KMS-11 (cell line): ENCODE results near the gene TTF1.
"Not testable (repeated sequence)": the region's sequence is repeated elsewhere in the genome, so short reads cannot be mapped to it uniquely, and the experiment has no call there.

Experiments
- H2AFZ ChIP-seq: fragments of 200-600 bp; sonication (generic); 2 replicates; pipeline ENCODE4 v1.6.1; 2016; ENCODE audit warnings: antibody characterized with exemption, mixed run types, low read depth
- H3K27ac ChIP-seq: fragments of 200-600 bp; sonication (generic); 2 replicates; pipeline ENCODE4 v1.6.1; 2016; ENCODE audit warnings: mild to moderate bottlenecking, mixed run types
- H3K27me3 ChIP-seq: fragments of 200-600 bp; sonication (generic); 2 replicates; pipeline ENCODE4 v1.6.1; 2017; ENCODE audit warnings: mild to moderate bottlenecking, low read depth, mixed run types, moderate library complexity; ENCODE audit not compliant: insufficient read depth
- H3K36me3 ChIP-seq: fragments of 200-600 bp; sonication (generic); 2 replicates; pipeline ENCODE4 v1.6.1; 2017; ENCODE audit warnings: mild to moderate bottlenecking, mixed run types; ENCODE audit not compliant: insufficient read depth
- H3K4me1 ChIP-seq: fragments of 200-600 bp; sonication (generic); 2 replicates; pipeline ENCODE4 v1.6.1; 2016; ENCODE audit warnings: mild to moderate bottlenecking, low read depth, mixed run types; ENCODE audit not compliant: poor library complexity, severe bottlenecking
- H3K4me2 ChIP-seq: fragments of 200-600 bp; sonication (generic); 2 replicates; pipeline ENCODE4 v1.7.0; 2016; ENCODE audit warnings: mild to moderate bottlenecking, mixed run types
- H3K4me3 ChIP-seq: fragments of 200-600 bp; sonication (generic); IDR thresholded peaks from 2 replicates; pipeline ENCODE4 v1.6.1; 2017; ENCODE audit warnings: low read depth, low read length, mixed read lengths; ENCODE audit not compliant: insufficient read depth
- H3K79me2 ChIP-seq: fragments of 200-600 bp; sonication (generic); 2 replicates; pipeline ENCODE4 v1.6.1; 2016; ENCODE audit warnings: low read depth, mixed run types; ENCODE audit not compliant: insufficient read depth
- H3K9ac ChIP-seq: fragments of 200-600 bp; sonication (generic); 2 replicates; pipeline ENCODE4 v1.6.1; 2016; ENCODE audit warnings: mild to moderate bottlenecking, mixed run types
- H4K20me1 ChIP-seq: fragments of 200-600 bp; sonication (generic); 2 replicates; pipeline ENCODE4 v1.6.1; 2016; ENCODE audit warnings: mild to moderate bottlenecking, mixed run types; ENCODE audit not compliant: insufficient read depth
- TF ChIP-seq, protein P1 (sequence below): fragments of 200-600 bp; sonication (generic); conservative IDR thresholded peaks from 2 replicates; pipeline ENCODE4 v1.6.1; 2017; ENCODE audit warnings: low read depth, mild to moderate bottlenecking, antibody characterized with exemption, low read length, moderate library complexity, mixed read lengths

The TTF1 gene

DNA sequence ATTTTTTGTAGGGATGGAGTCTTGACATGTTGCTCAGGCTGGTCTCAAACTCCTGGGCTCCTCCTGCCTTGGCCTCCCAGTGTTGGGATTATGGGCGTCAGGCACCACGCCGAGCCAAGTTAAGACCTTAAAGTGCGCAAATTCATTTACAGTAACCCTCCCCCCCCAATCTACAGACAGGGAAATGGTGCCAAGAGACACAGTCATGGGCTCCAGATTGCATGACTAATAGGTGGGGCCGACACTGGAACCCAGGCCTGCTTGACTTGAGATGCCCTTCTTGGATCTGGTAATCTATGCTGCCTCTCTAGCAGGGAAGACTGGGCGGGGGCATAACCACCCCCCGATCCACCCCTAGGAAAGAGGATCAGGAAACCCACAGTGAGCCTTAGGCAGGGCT, 19.5 kb downstream of the TTF1 start:
- peaks cover 8% of the 10 kb centered on the region; the same call in 1 of the 2 replicates for H3K36me3 ChIP-seq
- H3K4me2 ChIP-seq = no peak overlapping the region
- H3K9ac ChIP-seq = no peak overlapping the region
- no peaks in the 10 kb centered on the region for H3K27me3 ChIP-seq
- no peaks in the 10 kb centered on the region for H4K20me1 ChIP-seq
- TF ChIP-seq, protein P1, sequence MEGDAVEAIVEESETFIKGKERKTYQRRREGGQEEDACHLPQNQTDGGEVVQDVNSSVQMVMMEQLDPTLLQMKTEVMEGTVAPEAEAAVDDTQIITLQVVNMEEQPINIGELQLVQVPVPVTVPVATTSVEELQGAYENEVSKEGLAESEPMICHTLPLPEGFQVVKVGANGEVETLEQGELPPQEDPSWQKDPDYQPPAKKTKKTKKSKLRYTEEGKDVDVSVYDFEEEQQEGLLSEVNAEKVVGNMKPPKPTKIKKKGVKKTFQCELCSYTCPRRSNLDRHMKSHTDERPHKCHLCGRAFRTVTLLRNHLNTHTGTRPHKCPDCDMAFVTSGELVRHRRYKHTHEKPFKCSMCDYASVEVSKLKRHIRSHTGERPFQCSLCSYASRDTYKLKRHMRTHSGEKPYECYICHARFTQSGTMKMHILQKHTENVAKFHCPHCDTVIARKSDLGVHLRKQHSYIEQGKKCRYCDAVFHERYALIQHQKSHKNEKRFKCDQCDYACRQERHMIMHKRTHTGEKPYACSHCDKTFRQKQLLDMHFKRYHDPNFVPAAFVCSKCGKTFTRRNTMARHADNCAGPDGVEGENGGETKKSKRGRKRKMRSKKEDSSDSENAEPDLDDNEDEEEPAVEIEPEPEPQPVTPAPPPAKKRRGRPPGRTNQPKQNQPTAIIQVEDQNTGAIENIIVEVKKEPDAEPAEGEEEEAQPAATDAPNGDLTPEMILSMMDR = no peak
- no peak overlapping the region for H3K27ac ChIP-seq
- H3K4me1 ChIP-seq = peaks cover 7% of the 10 kb centered on the region
- H3K4me3 ChIP-seq = no peak overlapping the region
- no peak overlapping the region for H2AFZ ChIP-seq
- H3K79me2 ChIP-seq = no peaks in the 10 kb centered on the region

DNA sequence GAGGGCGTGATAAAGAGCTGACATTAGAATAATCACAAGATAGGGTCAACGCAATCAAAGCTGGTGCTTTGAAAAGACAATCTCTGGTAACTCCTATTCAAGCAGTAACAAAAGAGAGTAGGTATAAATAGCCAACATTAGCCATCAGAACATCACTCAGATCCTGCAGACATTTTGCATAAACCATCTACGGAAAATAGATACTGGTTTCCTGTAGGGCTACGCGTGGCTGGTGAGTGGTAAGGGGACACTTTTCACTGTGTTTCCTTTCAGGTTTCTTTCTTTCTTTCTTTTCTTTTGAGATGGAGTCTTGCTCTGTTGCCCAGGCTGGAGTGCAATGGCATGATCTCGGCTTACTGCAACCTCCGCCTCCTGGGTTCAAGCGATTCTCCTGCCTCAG, 22.3 kb downstream of the TTF1 start:
- no peak overlapping the region for H3K4me2 ChIP-seq
- H3K27me3 ChIP-seq = no peaks in the 10 kb centered on the region
- H3K36me3 ChIP-seq = no peaks in the 10 kb centered on the region; the same call in 1 of the 2 replicates
- H3K79me2 ChIP-seq = no peaks in the 10 kb centered on the region
- H2AFZ ChIP-seq = no peak overlapping the region
- no peak overlapping the region for H3K27ac ChIP-seq
- H4K20me1 ChIP-seq = no peaks in the 10 kb centered on the region
- TF ChIP-seq, protein P1 = no peak
- no peak overlapping the region for H3K4me3 ChIP-seq
- H3K9ac ChIP-seq = no peak overlapping the region
- H3K4me1 ChIP-seq = peaks cover 14% of the 10 kb centered on the region

DNA sequence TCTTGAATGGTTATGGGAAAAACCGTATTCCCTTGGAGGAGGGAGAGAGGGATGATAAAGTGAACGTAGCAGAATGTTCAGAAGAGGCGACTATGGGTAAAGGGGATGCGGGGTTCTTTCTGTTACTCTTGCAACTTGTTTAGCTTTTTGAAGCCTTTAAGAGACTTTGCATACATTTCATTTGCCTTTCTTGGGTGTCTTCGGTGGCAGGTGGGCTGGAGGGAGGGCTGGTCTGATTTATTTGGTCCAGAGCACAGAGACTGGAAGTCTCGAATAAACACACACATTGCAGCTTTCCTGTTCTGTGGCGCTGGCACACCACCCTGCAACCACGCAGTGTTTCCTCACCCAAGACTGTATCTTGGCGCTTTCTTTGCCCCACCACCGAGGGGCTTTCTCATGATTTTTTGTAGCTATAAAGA, 23.2 kb downstream of the TTF1 start:
- H3K9ac ChIP-seq = no peak overlapping the region
- no peaks in the 10 kb centered on the region for H4K20me1 ChIP-seq
- no peaks in the 10 kb centered on the region for H3K27me3 ChIP-seq
- peaks cover 14% of the 10 kb centered on the region for H3K4me1 ChIP-seq
- H3K27ac ChIP-seq = no peak overlapping the region
- H3K4me2 ChIP-seq = no peak overlapping the region
- H3K36me3 ChIP-seq = no peaks in the 10 kb centered on the region; the same call in 1 of the 2 replicates
- H2AFZ ChIP-seq = no peak overlapping the region
- TF ChIP-seq, protein P1 = no peak
- no peaks in the 10 kb centered on the region for H3K79me2 ChIP-seq
- no peak overlapping the region for H3K4me3 ChIP-seq

DNA sequence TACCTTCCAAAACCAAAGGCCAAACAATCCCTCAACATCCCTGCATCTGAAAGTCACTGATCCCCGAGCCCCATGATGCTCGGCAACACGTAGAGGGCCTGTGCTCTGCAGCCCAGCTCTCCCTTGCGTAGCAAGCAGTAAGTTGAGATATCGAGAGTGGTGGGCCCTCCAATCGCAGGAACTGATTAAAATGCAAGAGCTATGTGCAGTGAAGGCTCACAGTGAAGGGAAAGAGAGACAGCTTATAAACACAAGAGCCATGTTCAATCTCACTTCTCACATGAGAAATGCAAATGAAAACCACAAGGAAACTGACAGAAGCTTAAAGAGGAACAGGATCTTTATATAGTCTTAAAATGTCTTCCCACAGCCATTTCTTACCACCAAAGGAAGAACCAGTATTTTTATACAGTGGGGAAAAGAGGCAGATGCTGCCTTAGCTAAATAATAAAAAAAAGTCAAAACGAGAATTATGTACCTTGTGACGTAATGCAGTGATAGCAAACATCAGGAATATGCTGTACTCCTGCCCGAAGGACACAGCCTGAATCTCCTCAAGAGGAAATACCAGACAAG, 24.6 kb downstream of the TTF1 start:
- Histone ChIP-seq H3K4me2 (peak overlapping the region; percentile 62), H3K36me3 (no peaks in the 10 kb centered on the region; the same call in 1 of the 2 replicates), H3K9ac (no peak overlapping the region), H3K27ac (no peak overlapping the region), H2AFZ (no peak overlapping the region), H3K4me1 (peaks cover 14% of the 10 kb centered on the region), H3K27me3 (no peaks in the 10 kb centered on the region), H4K20me1 (no peaks in the 10 kb centered on the region), H3K4me3 (no peak overlapping the region), H3K79me2 (no peaks in the 10 kb centered on the region)
- TF ChIP-seq, protein P1 = no peak

DNA sequence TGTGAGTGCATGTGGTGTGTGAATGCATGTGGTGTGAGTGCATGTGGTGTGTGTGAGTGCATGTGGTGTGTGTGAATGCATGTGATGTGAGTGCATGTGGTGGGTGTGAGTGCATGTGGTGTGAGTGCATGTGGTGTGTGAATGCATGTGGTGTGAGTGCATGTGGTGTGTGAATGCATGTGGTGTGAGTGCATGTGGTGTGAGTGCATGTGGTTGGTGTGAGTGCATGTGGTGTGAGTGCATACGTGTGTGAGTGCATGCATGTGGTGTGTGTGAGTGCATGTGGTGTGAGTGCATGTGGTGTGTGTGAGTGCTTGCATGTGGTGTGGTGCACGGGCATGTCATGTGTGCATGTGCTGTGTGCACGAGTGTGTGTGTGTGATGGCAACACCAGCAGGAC, 28.2 kb downstream of the TTF1 start:
- H3K9ac ChIP-seq, H3K27ac ChIP-seq, H3K27me3 ChIP-seq, H3K4me3 ChIP-seq, H3K79me2 ChIP-seq, H3K36me3 ChIP-seq, H4K20me1 ChIP-seq, H2AFZ ChIP-seq, H3K4me2 ChIP-seq: not testable (repeated sequence)
- H3K4me1 ChIP-seq = peaks cover 14% of the 10 kb centered on the region

DNA sequence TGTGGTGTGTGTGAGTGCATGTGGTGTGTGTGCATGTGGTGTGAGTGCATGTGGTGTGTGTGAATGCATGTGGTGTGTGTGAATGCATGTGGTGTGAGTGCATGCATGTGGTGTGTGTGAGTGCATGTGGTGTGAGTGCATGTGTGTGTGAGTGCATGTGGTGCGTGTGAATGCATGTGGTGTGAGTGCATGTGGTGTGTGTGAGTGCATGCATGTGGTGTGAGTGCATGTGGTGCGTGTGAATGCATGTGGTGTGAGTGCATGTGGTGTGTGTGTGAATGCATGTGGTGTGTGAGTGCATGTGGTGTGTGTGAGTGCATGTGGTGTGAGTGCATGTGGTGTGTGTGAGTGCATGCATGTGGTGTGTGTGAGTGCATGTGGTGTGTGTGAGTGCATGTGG, 28.9 kb downstream of the TTF1 start:
- H3K9ac ChIP-seq, H3K36me3 ChIP-seq: not testable (repeated sequence)

More for the DNA sequence above, 28.9 kb downstream of the TTF1 start:
- not testable (repeated sequence) for H3K4me3 ChIP-seq, H3K27ac ChIP-seq, H2AFZ ChIP-seq, H3K79me2 ChIP-seq, H3K27me3 ChIP-seq, H4K20me1 ChIP-seq, H3K4me2 ChIP-seq
- peaks cover 21% of the 10 kb centered on the region for H3K4me1 ChIP-seq
